ENCODE data around the gene ALDOC. TPM values are rescaled to one million over a fixed set of nuclear protein-coding genes. Genes with fewer than 3 reads are reported as not detected.
"Not testable (repeated sequence)": the region's sequence is repeated elsewhere in the genome, so short reads cannot be mapped to it uniquely, and the experiment has no call there.

ALDOC gene
- total RNA-seq, 2 donors from 2014 or later, result 14.4 to 111 TPM

GRCh38 chr17:28612531-28612930 is 35.8 kb upstream of the ALDOC start:
- Histone ChIP-seq H3K27me3 (no peaks in the 10 kb centered on the region), H3K9me3 (no peaks in the 10 kb centered on the region), H3K36me3 (peaks cover 16% of the 10 kb centered on the region), H3K27ac (no peak overlapping the region), H3K4me1 (no peaks in the 10 kb centered on the region), H3K4me3 (no peak overlapping the region), H3K9ac (ENCODE audit: low read depth in 2 of 2, low read length in 2 of 2) (no peak overlapping the region)
- TF ChIP-seq, protein P1, sequence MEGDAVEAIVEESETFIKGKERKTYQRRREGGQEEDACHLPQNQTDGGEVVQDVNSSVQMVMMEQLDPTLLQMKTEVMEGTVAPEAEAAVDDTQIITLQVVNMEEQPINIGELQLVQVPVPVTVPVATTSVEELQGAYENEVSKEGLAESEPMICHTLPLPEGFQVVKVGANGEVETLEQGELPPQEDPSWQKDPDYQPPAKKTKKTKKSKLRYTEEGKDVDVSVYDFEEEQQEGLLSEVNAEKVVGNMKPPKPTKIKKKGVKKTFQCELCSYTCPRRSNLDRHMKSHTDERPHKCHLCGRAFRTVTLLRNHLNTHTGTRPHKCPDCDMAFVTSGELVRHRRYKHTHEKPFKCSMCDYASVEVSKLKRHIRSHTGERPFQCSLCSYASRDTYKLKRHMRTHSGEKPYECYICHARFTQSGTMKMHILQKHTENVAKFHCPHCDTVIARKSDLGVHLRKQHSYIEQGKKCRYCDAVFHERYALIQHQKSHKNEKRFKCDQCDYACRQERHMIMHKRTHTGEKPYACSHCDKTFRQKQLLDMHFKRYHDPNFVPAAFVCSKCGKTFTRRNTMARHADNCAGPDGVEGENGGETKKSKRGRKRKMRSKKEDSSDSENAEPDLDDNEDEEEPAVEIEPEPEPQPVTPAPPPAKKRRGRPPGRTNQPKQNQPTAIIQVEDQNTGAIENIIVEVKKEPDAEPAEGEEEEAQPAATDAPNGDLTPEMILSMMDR (IDR thresholded peaks at IDR 0.05), result no peak
- intact Hi-C loops (cut with DNase I), result loop anchor here (2.0 to 5.0 kb wide), 2 partner anchors 64 to 115 kb away; no protein-coding TSS in a partner anchor
- DNase-seq, result no peak

DNA sequence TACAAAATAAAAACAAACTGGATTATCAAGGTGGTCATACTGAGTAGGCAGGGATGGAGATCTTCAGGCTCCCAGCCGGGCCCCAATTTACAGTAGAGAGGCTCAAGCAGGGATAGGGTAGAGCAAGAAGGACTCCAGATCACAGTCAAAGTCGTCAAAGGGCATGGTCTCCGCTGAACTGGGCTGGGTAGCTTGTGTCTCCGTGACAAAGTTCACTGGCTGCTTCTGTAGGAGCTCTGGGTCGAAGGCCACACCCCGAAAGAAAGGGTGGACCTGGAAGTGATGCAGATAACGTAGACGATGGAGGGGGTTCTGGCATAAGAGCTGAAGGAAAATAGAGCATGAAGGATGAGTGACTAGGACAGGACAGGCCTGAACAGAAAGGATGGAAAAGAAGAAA is 33.7 kb upstream of the ALDOC start:
- H3K9me3 ChIP-seq, result no peaks in the 10 kb centered on the region
- no peaks in the 10 kb centered on the region for H3K27me3 ChIP-seq
- peak; percentile 26 for DNase-seq
- TF ChIP-seq, protein P1 (IDR thresholded peaks at IDR 0.05), result no peak
- H3K4me1 ChIP-seq, result no peaks in the 10 kb centered on the region
- no peak overlapping the region for H3K9ac ChIP-seq (ENCODE audit: low read depth in 2 of 2, low read length in 2 of 2)
- intact Hi-C loops (cut with DNase I), result loop anchor here (5.0 kb wide), 1 partner anchor 113 kb away; no protein-coding TSS in a partner anchor
- H3K27ac ChIP-seq, result no peak overlapping the region
- no peak overlapping the region for H3K4me3 ChIP-seq
- peaks cover under 1% of the 10 kb centered on the region for H3K36me3 ChIP-seq

- H3K27ac ChIP-seq; H3K9me3 ChIP-seq; H3K4me1 ChIP-seq; DNase-seq; H3K27me3 ChIP-seq; H3K9ac ChIP-seq (ENCODE audit: low read depth in 2 of 2, low read length in 2 of 2); H3K36me3 ChIP-seq; H3K4me3 ChIP-seq; intact Hi-C loops (cut with DNase I): not testable (repeated sequence)
Observed at GRCh38 chr17:28604031-28604430, 27.3 kb upstream of the ALDOC start.

GRCh38 chr17:28599311-28600184 is 22.9 kb upstream of the ALDOC start:
- Histone ChIP-seq H3K27ac (peak overlapping the region; percentile 95), H3K9me3 (no peaks in the 10 kb centered on the region), H3K9ac (ENCODE audit: low read depth in 2 of 2, low read length in 2 of 2) (peak overlapping the region; percentile 77 to 94), H3K4me3 (peak overlapping the region; percentile 59), H3K27me3 (no peaks in the 10 kb centered on the region), H3K36me3 (no peaks in the 10 kb centered on the region), H3K4me1 (peaks cover 8% of the 10 kb centered on the region)
- TF ChIP-seq, protein P1 (IDR thresholded peaks at IDR 0.05), result no peak
- intact Hi-C loops (cut with DNase I), result loop anchor here (5.0 kb wide), 1 partner anchor 43 kb away; no protein-coding TSS in a partner anchor
- DNase-seq, result peak; percentile 78

- Histone ChIP-seq H3K27ac (peak within 1 kb of the TSS; percentile 95), H3K36me3 (no peaks in the 10 kb centered on the region), H3K9ac (ENCODE audit: low read depth in 2 of 2, low read length in 2 of 2) (peak within 1 kb of the TSS; percentile 77 to 94), H3K27me3 (no peaks in the 10 kb centered on the region), H3K9me3 (no peaks in the 10 kb centered on the region), H3K4me1 (peaks cover 8% of the 10 kb centered on the region), H3K4me3 (peak within 1 kb of the TSS; percentile 59)
- DNase-seq, result peak; percentile 95
- intact Hi-C loops (cut with DNase I), result loop anchor here (5.0 kb wide), 1 partner anchor 43 kb away; no protein-coding TSS in a partner anchor
- TF ChIP-seq, protein P1 (IDR thresholded peaks at IDR 0.05), result no peak
Observed at GRCh38 chr17:28598799-28599310, 22.2 kb upstream of the ALDOC start, which contains the start of gene SPAG5. Gene SPAG5 (minus strand): TSS chr17:28599025. CDS start chr17:28598946, 79 bp downstream.
